NCI-H2227 treated with DMSO at 0.1 percent for 48 hours (cell line): Measurements from ENCODE around the gene DCLK3.

ENCODE experiments used
- DNase-seq: peaks from one replicate; lab custom pipeline; 2025; lab: John Stamatoyannopoulos, UW

Gene DCLK3

DNA sequence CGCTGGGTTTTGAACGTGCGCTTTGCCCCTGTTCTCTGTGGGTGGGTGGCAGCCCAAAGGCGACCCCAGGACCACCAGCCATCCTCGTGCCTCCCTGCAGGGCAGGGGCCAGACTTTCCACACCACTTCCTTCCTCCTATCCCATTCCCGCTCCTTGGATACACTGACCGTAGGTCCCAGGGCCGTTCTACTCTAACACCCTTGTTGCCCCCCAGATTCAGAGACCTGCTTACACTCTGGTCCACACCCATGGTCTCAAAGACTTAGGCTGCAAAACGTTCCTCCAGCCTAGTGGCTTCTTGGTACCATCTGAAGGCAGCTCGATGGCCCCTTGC is 318 bp upstream of the DCLK3 start:
- no peak for DNase-seq

DNA sequence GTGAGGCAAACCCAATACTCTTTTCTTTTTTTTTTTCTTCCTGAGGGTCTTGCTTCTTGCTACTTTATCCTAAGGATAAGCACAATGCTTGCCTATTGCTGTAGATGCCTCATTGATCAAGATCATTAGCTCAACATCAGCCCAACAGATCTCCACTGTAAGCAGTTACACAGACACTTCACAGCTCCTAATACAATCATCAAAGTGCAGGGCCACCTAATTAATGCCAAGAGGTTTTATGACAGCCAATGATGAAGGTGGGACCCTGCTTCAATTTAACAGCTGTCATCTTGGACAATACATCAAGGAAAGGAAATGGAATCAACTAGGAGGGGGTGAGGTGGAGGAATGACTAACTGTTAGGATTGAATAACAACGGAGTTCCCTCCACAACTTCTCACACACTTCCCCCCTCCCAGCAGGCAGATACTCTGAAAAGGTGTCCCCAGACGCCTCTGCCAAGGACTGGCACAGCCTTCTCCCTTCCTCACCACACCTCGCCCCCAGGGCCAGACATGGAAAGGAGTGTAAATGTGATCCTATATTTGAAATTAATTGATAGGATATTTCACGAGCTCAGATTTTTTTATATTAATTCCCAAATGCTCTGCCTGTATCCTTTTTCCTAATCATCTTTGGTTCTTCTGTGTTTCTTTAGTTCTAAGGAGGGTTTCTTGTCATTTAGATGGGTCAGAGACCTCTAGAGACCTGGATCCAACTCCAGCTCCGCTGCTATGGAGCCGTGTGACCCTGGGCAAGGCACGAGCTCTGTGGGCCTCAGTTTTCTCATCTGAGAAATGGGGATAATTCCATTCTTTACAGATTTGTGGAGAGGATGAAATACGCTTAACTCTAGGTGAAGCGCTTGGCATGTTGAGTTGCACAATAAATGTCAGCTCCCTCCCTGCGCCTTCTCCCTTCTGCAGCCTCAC is 1.2 kb downstream of the DCLK3 start:
- DNase-seq = no peak

DNA sequence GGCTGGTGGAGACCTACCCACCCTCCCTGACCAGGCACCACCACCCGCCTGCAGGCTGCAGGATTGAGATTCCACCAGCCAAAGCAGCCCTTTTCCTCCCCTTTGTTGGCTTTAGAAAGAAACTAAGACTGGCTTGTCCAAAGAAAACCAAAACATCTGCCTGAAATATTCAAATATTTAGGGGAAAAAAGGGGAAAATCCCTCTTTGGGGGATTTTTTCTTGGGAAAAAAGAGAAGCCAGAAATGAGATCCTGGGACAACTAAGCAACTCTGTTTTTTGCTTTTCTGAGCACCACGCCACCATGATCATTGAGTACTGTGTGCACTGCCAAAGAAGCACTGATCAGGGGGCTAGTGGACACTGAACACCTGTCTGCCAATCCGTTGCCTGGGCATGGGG is 2.6 kb downstream of the DCLK3 start:
- DNase-seq = no peak

DNA sequence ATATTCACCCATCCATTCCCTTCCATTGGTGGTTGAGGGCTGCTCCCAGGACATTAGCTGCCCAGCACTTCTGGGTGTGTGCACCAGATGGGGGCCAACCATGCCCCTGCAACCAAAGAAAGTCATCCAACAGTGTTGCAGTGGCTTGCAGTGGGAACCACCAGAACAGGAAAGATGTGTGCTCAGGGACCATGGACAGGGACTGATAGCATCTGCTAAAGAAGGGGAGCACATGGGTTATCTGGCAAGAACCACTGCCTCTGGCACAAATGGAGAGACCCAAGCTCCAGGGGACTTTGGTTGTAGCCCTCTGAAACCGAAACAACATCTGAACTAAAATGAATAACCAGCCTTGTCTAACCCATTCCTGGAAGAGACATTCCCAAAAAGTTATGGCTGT is 8.1 kb downstream of the DCLK3 start:
- no peak for DNase-seq

DNA sequence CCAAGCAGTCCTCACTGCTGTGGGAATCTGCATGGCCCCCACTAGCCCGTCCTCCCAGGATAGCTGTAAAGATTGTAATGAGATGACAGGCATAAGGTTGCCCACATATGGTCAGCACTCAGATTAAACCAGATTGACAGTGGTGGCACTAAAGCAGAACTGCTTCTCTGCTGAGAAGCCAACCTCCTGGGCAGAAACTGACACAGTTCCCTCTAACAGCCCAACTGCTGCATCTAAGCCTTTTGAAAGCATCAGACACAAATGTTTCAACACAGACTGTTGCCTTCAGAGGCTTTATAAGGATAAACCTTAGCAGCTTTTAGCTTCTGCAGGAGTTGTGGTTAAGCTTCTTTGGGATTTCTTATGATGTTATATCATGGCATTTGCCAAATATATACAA is 13.0 kb downstream of the DCLK3 start:
- DNase-seq = no peak

DNA sequence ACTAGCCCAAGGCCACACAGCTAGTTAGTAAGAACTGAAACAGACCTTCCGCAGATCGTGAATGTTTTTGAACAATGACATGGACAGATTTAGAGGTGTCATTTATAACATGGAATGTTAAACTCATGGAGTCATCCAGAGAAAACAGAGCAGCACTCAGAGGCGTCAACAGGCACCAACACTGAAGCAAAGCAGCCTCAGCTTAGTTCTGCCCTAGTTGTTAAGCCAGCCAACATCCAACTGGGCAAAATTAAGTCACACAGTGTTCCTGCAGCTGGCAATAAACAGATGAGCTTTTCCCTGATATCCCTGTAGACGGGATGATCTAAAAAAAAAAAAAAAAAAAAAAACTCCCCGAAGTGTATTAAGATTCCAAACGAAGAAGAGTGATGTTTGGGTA is 13.6 kb downstream of the DCLK3 start:
- DNase-seq = no peak

DNA sequence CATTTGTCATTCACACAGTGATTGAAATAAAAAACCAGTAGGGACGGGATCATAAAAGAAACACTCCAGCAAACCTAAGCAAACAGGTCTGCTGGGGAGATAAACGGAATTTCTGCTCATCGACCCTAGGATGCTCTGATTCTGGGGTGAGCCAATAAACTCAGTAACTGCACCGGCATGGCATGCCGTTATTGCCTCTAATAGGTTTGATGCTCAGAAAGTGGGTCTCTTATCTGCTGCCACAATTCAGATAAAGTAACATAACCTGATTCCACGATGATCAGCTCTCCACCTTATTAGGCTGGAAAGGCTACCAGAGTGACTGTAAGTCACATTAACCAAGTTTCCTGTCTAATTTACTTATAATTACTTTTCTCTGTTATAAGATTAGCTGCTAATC is 19.6 kb downstream of the DCLK3 start:
- DNase-seq = no peak

DNA sequence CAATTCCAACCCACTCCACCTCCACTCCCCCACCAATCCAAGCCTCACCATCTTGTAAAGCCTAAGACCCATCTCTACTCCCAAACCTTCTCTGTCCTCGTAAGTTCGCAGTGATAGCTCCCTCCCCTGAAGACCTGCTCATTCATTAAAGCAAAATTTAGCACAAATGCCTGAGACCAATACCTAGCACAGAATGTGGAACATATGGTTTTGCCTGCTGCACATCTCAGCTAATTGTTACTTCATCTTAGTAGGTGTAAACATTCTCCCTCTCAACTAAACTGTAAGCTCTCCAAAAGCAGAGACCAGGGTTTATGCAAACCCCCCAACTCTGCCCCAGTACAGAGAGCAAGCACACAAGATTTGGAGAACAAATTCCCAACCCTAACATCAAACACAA is 20.5 kb downstream of the DCLK3 start:
- no peak for DNase-seq

DNA sequence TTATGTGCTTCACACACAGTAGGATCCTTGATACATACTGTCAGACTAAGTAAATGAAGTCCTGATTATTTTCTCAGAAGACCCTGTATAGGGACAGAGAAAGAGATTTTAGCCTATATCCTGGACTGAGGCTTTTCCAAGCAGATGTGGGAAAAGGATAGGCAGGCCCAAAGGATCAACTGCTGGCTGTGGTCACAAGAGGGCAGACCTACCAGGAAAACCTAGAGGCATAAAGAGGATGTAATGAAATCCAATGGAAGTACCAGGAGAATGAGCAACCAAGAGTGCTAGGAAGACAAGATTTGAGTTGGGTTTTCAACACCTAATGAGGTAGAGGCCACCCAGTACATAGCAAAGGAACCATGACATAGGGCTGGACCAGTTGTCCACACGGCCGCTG is 23.1 kb downstream of the DCLK3 start:
- no peak for DNase-seq

DNA sequence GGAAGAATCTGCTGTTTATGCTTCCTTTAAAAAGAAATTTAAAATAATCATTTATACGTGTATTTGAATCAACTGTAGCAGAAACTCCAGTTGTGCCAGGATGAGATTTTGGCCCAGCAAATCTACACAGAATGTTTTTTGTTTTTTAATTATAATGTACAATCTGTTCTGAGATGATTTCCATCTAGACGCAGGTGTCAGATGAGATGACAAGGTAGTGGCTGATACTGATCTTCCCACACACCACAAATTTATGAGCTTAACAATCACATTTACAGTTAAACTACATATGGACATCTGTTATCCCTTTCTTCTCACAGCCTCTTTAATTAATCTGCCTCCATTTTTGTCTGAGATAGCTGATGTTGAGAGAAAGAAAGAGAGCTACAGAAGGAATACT is 23.6 kb downstream of the DCLK3 start:
- DNase-seq = no peak

DNA sequence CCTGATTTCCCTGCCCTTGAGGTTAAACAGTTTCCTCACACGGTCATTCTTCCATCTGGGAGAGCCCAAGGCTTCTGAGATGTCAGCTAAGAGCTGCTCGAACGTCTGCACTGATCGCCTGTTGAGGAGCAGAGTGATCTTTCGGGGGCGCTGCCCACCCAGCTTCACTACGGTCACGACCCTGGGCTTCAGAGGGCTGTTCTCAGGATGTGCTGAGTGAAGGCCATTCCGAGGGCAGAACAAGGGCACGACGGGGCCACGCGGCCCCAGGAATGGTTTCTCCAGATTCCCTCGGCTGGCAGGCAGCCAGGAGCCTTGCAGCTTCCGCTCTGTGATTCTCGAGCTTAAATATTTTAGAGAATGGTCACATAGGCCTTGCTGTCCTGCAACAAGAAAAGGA is 25.7 kb downstream of the DCLK3 start:
- DNase-seq = no peak

DNA sequence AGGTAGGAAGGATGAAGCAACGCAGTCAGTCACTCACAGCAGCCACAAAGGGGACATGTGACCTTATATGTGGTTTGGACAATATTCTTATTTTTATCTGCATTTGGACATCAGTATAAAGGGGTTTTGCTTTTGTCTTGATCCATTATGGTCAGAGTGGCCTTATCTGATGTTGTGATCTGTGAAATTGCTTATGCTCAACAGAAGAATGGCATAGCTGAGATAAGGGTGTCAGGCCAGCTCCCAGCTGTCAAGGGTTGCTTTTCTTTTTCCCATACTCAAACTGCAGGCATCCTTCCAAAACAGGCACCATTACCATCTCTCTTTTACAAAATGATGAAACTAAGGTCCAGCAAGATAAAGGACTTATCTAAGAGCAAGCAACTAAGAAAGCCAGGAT is 28.1 kb downstream of the DCLK3 start:
- DNase-seq = no peak

DNA sequence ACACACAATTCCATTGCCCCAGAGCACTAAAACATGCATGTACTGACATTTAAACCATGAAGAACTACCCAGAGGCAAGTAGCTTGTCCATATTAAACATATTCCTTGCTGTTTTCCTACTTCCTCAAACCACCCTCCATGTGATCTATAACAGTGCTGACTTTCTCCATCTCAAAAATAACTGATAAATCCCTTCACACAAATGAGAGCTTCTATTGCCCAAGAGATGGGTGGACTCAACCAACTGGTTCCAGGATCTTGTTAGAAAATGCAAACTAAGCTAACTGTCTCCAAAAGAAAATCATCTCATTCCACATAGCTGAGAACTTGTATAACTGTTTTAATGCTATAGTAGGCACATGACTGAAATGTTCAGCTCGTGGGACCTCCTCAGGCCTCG is 29.6 kb downstream of the DCLK3 start:
- no peak for DNase-seq

DNA sequence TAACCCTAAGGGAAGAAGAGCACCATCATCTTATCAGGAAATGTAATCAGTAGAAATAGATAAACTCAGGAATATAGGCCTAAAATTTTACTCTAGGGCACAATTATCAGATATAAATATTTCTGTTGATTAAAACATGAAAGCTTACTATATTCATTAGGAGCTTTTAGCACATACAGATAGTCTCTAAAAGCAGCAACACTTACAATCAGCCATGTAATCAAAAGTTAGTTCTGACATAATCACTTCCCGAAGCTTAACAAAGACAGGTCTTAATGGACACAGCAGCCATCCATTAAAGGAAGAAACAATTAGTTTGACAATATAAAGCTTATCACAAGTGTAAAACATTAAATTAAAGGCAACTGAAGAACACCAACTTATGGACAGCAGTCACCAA is 30.6 kb downstream of the DCLK3 start:
- DNase-seq = no peak

DNA sequence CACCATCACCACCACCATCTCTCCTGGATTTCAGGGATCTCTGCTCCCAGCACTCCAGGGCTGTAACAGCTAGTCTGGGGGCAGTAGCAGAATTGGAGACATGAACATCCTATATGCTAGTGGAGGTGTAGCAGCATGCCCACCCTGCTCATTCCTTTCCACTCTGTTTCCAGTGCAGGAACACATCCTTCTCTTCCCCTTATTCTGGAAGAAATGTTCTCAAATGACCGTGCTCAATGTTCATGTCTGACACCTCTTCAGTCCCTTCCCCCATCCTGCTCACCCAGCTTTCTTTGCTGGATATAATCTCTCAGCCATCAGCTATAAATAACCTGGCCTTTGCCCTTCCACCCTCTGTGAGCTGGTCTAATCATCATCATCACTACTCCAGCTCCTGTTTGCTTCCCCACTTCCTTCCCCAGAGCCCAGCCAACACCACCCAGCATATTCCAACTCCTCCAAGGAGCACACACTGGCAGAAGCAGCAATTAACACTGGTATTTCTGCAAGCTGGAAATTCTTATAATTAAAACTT is 31.1 kb downstream of the DCLK3 start:
- DNase-seq = peak; percentile 5

DNA sequence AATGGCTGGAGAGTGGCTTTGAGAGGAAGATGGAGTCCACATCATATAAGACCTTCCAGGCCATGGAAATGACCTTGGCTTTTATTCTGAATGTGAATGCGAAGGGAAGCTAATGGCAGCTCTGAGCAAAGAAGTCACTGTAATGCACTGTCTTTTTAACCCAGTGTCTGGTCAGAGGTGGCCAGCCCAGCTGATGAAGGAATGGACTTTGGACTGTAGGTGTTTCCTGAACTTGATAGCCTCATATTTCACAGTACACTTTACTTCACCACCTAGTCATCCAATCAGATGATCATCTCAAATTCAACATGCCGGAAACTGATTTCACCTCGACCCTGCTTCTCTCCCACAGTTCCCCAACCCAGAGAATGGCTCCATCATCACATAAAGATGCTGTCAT is 33.4 kb downstream of the DCLK3 start:
- DNase-seq = no peak

DNA sequence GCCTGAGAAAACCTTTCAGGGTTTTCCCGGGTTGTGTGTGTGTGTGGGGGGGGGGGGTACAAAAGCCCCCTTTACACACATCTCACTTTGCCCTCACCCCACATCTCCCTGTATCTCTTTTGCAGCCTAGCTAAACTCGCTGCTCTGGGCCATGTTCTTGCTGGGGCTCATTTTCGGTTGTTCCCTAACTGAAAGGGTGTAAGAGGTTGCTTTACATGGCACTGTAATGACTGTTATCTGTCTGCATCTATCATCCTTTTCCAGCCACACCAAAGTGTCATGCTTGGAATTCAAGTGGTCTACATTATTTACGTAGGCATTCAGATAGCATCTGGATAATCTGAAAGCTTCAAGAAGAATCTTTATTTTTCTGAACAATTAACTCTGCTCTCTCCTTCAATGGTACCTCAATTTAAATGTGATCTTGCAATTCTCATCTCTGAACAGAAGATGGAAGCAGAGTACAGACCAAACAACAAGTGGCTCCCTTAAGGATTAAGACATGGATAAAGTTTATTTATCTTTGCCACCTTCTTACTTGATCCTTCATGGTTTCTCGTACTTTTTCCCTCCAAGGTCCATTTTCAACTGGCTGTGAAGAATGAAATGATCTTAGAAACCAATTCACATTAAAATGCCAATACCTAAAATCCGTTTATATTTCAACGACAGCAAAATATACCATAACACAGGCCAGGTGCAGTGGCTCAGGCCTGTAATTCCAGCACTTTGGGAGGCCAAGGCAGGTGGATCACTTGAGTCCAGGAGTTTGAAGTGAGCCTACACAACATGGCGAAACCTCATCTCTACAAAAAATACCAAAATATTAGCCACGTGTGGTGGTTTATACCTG is 34.9 kb downstream of the DCLK3 start:
- DNase-seq = peak; percentile 40

DNA sequence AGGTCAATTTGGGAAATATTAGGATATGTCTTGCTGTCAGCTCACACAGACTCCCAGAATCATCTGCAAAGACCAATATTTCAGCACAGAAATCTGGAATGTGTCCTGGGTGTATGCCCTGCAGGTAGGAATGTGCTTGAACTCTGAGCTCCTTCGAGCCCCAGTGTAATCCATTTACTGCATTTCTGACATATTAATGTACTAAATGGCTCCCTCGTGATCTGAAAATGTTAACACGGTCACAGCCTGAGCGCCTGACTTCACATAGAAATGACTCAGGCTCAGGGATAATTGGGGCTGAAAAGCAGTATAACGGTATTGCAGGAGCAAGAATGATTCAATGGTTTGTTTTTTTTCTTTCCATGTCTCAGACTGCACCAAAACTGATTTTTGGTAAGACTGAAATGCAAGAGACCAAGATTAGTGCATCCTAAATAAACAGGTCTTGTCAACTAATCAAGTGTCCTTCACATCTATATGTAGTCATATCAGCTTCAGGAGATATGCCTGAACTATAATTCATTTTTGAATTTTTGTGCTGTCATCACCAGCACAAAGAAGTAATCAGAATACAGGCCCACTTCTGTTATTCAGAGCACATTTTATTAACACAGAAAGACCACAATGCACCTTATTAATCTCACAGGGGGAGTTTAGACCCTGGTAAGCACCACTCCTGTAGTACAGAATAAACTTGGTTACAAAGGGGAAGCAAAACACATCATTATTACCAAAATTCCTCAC is 49.8 kb downstream of the DCLK3 start:
- no peak for DNase-seq

DNA sequence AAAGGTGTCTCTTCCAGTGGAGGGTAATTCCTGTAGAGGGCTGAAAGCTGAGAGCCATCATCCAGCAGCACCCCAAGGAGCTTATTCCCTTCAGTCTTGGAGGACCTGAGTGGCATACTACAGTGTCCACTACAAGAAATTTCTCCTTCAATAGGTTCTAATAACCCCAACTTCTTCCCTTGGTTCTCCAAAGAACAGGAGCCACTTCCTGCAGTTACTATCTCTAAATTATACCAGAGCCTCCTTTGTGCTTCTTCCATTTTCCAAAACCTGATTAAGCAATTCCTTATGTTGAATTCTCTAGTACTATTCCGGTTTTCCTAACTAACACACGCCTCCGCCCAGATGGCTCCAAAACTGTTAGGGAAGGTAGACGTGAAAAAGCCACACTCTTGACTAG is 50.4 kb downstream of the DCLK3 start:
- no peak for DNase-seq

DNA sequence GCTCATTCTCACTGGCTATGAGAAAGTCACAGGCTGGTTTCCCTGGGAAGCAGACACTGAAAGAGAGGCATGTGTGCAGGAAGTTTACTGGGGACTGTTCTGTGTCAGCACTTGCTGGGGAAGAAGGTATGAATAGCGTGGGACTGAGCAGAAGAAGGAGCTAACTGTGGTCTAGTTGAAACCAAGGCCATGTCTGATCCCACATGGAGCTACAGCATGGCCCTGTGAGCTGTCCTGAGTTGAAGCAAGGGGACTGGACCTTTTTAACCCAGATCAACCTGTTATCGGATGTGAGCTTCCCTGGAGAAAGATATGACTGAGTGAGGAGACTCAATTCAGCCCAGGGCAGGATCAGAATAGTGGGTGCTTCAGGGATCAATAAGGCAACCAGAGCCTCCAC is 53.7 kb downstream of the DCLK3 start:
- no peak for DNase-seq

DNA sequence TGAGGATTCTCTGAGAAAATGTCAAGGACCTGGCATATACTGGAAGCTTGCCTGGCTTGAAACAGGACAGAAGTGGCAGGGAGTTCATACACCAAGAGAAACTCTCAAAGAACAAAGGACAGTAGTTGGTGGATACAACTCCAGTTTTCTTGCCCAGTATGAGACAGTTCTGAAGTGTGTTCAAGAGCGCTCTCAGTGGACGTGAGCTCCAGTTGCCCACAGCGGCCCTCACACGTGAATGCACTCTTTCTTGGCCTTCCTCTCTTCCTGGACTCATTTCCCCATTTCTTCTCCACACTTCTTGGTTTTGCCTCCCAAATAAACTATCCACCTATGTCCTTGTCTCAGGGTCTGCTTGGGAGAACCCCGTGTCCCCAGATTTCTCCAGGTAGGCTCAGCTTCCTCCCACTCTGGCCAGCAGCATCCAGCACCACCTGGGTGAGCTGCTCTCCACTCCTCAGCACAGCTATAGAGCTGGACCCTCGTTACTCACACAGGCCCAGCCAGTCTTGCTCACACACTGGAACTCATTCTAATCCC is 54.5 kb downstream of the DCLK3 start:
- DNase-seq = no peak

DNA sequence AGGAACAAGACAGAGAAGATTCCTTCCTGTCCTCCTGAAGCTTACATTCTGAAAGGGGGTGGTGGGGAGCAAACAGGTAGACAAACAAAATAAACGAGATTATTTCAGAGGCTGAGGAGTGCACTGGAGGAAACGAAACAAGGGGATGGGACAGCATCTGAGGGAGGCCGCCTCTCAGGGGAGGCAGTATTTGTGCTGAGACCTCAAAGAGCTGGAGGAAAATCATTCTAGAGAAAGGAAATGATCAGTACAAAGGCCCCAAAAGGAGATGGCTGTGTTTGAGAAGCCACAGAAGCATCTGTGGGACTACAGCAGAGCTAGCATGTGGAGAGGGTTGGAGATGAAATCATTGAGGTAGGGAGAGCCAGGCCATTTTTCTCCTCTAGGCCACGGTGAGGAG is 55.1 kb downstream of the DCLK3 start:
- DNase-seq = no peak
